Measurements from ENCODE around the gene LYRM7. TPM values are rescaled to one million over a fixed set of nuclear protein-coding genes. Genes with fewer than 3 reads are reported as not detected.

LYRM7 gene
- total and polyA plus RNA-seq, 7 donors, result 11.3 to 31.0 (median 24.2) TPM

DNA sequence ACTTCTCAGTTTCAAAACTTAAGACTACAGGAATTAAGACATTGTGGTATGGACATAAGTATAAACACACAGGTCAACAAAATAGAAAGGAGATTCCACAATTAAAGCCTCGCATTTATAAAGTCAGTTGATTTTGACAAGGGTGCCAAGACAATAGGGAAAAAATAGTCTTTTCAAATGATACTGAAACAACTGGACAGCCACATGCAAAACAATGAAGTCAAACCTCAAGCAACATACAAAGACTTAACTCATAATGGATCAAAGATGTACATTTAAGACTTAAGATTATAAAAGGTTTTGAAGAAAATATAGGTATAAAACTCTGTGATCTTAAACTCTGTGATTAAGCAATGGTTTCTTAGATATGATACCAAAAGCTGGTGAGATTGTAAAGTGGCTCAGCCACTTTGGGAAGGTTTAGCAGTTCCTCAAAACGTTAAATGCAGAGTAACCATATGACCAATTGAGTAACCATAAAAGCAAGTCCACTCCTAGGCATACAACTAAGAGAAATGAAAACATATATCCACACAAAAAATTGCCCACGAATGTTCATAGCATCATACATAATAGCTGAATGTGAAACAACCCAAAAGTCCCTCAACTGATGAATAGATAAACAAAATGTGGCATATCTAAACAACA, 27.6 kb upstream of the LYRM7 start:
- TF ChIP-seq, protein P1, sequence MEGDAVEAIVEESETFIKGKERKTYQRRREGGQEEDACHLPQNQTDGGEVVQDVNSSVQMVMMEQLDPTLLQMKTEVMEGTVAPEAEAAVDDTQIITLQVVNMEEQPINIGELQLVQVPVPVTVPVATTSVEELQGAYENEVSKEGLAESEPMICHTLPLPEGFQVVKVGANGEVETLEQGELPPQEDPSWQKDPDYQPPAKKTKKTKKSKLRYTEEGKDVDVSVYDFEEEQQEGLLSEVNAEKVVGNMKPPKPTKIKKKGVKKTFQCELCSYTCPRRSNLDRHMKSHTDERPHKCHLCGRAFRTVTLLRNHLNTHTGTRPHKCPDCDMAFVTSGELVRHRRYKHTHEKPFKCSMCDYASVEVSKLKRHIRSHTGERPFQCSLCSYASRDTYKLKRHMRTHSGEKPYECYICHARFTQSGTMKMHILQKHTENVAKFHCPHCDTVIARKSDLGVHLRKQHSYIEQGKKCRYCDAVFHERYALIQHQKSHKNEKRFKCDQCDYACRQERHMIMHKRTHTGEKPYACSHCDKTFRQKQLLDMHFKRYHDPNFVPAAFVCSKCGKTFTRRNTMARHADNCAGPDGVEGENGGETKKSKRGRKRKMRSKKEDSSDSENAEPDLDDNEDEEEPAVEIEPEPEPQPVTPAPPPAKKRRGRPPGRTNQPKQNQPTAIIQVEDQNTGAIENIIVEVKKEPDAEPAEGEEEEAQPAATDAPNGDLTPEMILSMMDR (IDR thresholded peaks at IDR 0.05), result no peak
- intact Hi-C loops (cut with DNase I), result no loop called here
- Histone ChIP-seq H3K4me3 (no peak overlapping the region), H3K27me3 (ENCODE audit: insufficient read depth in 3 of 3, low read length in 2 of 3) (peaks cover 0 to 4% (median 0%) of the 10 kb centered on the region in 3 donors), H3K9me3 (no peaks in the 10 kb centered on the region), H3K36me3 (ENCODE audit: insufficient read depth in 1 of 2, low read depth in 1 of 2) (no peaks in the 10 kb centered on the region), H3K4me1 (no peaks in the 10 kb centered on the region), H3K27ac (no peak overlapping the region)
- ATAC-seq (no peak), DNase-seq (no peak)
- 50 to 61% (median 53%) methylated on average over 3 of the region's 3 CpGs for WGBS, 3 donors

DNA sequence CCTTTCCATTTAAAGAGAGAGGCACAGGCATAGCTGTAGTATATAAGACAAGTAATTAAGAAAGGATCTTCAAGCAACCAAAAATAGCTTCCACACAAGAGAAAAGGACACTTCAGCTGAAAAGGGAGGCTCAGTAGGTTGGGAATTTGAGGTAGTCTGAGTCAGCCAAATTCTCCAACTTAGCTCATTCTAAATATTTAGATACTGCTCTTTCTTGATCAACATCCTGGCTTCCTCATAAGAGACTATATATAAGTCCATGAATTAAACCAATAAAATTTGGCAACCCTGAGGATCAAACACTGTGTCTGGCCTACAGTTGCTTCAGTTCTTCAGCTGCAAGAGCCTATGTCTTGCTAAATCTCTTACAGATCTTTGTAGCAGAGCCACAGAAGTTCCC, 23.5 kb upstream of the LYRM7 start:
- Histone ChIP-seq H3K4me1 (no peaks in the 10 kb centered on the region), H3K4me3 (no peak overlapping the region), H3K36me3 (ENCODE audit: insufficient read depth in 1 of 2, low read depth in 1 of 2) (no peaks in the 10 kb centered on the region), H3K27me3 (ENCODE audit: insufficient read depth in 3 of 3, low read length in 2 of 3) (no peaks in the 10 kb centered on the region), H3K9me3 (no peaks in the 10 kb centered on the region), H3K27ac (no peak overlapping the region)
- intact Hi-C loops (cut with DNase I), result no loop called here
- DNase-seq (no peak), ATAC-seq (no peak)
- TF ChIP-seq, protein P1 (IDR thresholded peaks at IDR 0.05), result no peak

DNA sequence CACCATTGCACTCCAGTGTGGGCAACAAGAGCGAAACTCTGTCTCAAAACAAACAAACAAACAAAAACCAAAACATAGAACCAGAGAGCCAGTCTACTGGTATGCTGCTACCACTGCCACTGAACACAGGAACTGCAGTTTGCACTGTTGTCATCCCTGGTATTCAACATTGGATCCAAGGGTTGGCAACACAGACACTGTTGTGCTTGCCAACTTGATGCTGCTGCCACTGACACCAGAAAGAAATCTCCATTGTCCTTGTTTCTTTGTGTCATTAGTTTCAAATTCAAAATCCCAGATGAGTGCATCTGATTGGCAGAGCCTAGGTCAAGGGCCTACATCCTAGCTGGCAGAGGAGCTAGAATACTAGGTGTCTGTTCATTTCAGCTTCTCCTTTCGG, 21.9 kb upstream of the LYRM7 start:
- Histone ChIP-seq H3K4me1 (no peaks in the 10 kb centered on the region), H3K9me3 (no peaks in the 10 kb centered on the region), H3K36me3 (ENCODE audit: insufficient read depth in 1 of 2, low read depth in 1 of 2) (no peaks in the 10 kb centered on the region), H3K27ac (no peak overlapping the region), H3K27me3 (ENCODE audit: insufficient read depth in 3 of 3, low read length in 2 of 3) (no peaks in the 10 kb centered on the region), H3K4me3 (no peak overlapping the region)
- TF ChIP-seq, protein P1 (IDR thresholded peaks at IDR 0.05), result no peak
- ATAC-seq (peak; percentile 53 to 67 (median 58)), DNase-seq (no peak)
- 55 to 78% (median 56%) methylated on average over 2 of the region's 2 CpGs for WGBS, 3 donors
- intact Hi-C loops (cut with DNase I), result no loop called here

DNA sequence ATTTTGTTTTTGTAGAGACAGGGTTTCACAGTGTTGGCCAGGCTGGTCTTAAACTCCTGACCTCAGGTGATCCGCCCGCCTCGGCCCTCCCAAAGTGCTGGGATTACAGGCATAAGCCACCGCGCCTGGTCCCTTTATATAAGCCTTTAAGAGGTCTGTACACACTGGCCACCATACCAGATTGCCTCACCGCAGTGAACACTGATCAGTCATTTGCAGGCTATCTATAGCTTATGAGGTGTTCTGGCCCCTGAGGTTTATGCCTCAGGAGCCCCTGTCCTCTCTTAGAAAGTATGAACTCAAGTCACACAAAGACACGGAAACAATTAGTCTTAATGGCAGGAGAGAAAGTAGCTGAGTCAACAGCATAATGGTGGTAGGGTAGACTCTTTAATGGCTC, 20.3 kb upstream of the LYRM7 start:
- Histone ChIP-seq H3K4me1 (no peaks in the 10 kb centered on the region), H3K27ac (no peak overlapping the region), H3K9me3 (no peaks in the 10 kb centered on the region), H3K27me3 (ENCODE audit: insufficient read depth in 3 of 3, low read length in 2 of 3) (no peaks in the 10 kb centered on the region), H3K4me3 (no peak overlapping the region), H3K36me3 (ENCODE audit: insufficient read depth in 1 of 2, low read depth in 1 of 2) (no peaks in the 10 kb centered on the region)
- TF ChIP-seq, protein P1 (IDR thresholded peaks at IDR 0.05), result no peak
- ATAC-seq (no peak), DNase-seq (no peak)
- intact Hi-C loops (cut with DNase I), result no loop called here
- 89 to 94% (median 93%) methylated on average over 7 of the region's 7 CpGs for WGBS, 3 donors

DNA sequence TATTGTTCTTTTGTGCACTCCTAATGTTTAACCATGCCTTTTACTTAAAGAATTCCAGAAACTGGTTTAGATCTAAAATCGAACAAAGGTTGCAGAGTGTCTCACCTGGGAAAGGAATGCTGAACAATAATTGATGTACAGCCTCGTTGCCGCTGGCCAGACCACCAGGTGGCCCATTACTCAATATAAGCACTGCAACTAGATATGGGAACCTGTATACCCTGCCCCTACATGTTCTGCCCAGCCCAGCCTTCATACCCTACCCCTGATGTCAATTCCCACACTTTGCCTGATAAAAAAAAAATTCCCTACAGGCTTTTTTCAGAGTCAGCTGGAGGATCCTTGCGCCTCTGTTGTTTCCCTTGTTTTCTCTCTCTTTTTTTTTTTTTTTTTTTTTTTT, 19.5 kb upstream of the LYRM7 start:
- no peak for ATAC-seq
- H3K4me1 ChIP-seq, result no peaks in the 10 kb centered on the region
- intact Hi-C loops (cut with DNase I), result no loop called here
- no peaks in the 10 kb centered on the region for H3K36me3 ChIP-seq (ENCODE audit: insufficient read depth in 1 of 2, low read depth in 1 of 2)
- H3K27ac ChIP-seq, result no peak overlapping the region
- no peak overlapping the region for H3K4me3 ChIP-seq
- H3K9me3 ChIP-seq, result no peaks in the 10 kb centered on the region
- H3K27me3 ChIP-seq (ENCODE audit: insufficient read depth in 3 of 3, low read length in 2 of 3), result no peaks in the 10 kb centered on the region
- TF ChIP-seq, protein P1 (IDR thresholded peaks at IDR 0.05), result no peak
- 81 to 86% (median 81%) methylated on average over 4 of the region's 4 CpGs for WGBS, 3 donors
- DNase-seq, result no peak

Measured in psoas muscle (tissue), 8 donors.